ENCODE results near the gene ZNF264.
"Not testable (repeated sequence)": the region's sequence is repeated elsewhere in the genome, so short reads cannot be mapped to it uniquely, and the experiment has no call there.

Gene ZNF264

GRCh38 chr19:57191141-57192076 is at the start of gene ZNF264:
TSS of gene ZNF264 (plus strand) at chr19:57191500. CDS start at chr19:57191914, 414 bp downstream.
- DNase-seq = peak; percentile 89

- DNase-seq = no peak
These were observed 49.6 kb upstream of the ZNF264 start for GRCh38 chr19:57141699-57142098.

DNA sequence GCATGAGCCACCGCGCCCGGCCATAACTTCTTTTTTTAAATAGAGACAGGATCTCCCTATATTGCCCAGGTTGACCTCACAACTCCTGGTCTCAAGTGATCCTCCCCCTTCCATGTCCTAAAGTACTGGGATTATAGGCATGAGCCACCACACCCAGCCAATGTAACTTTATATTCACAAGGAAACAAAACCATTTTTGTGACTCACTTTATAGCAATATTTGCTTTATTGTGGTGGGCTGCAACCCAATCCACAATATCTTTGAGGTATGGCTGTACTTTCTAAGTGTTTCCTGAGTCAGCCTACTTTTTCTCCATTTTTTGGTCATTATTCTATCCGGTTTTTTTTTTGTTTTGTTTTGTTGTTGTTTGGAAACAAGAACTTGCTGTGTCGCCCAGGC is 38.4 kb upstream of the ZNF264 start:
- no peak for DNase-seq

GRCh38 chr19:57161985-57162539 is 29.2 kb upstream of the ZNF264 start:
- DNase-seq = no peak

DNA sequence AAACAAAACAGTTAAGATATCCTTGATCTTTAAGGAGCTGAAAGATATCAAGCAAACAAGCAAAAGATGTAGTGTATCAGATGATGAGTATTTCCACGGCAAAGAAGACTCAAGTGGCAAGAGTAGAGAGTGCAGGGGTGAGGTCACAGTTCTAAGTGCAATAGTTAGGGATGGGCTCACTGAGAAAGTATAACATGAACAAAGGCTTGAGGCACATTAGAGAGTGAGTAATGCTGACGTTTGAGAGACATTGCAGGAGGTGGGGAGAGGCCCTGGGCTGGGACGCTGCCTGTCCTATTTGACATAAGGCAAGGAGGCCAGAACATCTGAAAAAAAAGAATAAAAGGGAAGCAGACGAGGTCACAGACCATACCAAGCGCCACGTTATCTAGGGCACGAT is 25.5 kb upstream of the ZNF264 start:
- DNase-seq = no peak

DNA sequence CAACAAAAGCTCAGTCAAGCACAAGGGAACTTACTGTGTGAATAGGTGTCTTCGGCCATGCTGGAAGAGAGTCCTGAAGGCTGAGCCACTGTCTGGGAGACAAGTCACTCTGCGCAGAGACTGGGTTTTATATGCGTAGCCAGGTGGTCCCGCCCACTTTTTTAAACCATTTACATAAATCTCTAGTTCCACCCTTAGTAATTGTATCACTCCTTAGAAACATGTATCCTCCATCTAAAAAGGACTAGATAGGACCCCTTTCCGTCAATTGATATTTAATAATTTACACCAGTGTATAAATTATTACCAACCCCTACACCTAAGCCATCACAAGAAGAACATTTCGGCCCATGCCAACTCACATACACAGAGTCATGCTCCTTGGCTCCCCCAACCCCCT is 23.9 kb upstream of the ZNF264 start, which contains the start of gene DUXA:
TSS of gene DUXA (minus strand) at position 101 of the 400 bp plus-strand sequence. CDS start at position 59, 42 bp downstream.
- DNase-seq = no peak

GRCh38 chr19:57171551-57172081 is 19.7 kb upstream of the ZNF264 start:
- DNase-seq = peak; percentile 12

DNA sequence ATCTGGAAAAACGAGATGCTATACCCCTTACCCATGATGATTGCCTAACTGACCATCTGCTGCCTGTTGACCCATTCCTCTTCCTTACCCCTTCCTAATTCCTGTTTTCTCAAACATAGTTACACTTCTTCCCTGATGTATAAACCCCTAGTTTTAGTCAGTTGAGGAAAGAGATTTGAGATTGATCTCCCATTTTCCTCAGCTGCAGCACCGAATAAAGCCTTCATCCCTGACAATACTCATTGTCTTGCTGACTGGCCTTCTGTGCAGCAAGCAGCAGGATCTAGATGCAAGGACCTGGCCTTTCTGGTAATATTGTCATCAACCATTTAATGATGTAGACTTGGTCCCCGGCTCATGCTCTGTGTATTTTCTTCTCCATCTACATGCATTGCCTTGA is 999 bp upstream of the ZNF264 start:
- DNase-seq = no peak

DNA sequence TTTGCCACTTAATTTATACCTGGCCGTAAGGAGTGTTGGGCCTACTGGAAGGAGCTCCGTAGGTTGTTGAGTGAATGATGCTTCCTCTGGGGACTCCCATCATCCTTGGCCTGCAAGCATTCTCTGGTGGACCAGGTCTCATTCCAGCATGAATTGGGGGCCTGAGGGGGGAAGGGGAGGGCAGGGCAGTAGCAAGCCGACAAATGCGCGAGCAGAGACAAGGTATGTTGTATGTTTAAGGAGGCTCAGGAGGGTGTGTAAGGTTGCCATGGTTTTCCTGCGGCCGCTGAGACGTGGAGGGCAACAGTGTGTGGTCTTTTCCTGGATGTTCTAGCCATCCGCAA is 749 bp downstream of the ZNF264 start:
- DNase-seq = no peak

- no peak for DNase-seq
These were observed 1.7 kb downstream of the ZNF264 start for GRCh38 chr19:57192993-57193392.

DNA sequence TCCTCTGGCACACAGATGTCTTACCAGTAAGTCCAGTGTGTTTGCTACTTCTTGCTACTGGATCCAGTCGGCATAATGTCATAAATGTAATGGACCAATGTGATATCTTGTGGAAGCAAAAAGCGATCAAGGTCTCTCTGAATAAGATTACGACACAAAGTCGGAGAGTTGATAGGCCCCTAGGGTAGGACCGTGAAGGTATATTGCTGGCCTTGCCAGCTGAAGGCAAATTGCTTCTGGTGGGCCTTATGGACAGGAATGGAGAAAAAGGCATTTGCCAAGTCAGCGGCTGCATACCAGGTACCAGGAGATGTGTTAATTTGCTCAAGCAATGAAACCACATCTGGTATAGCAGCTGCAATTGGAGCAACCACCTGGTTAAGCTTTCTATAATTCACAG is 6.6 kb downstream of the ZNF264 start:
- DNase-seq = not testable (repeated sequence)

DNA sequence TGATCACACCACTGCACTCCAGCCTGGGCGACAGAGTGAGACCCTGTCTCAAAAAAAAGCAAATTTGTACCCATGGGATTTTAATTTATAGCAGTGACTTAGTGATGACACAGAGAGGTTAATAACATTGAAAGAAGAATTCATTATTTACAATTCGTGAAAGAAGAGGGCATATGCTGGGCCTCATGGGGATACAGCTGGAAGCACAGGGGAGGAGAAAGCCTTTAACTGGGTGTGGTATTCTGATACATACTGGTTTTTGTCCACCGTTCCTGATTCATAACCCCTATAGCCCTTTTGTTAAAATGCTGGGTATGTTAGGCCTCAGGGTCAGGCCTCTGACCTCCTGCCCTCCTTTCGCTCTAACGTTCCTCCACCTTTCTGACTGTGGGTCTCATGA is 10.9 kb downstream of the ZNF264 start:
- no peak for DNase-seq

- no peak for DNase-seq
These were observed 19.1 kb downstream of the ZNF264 start for GRCh38 chr19:57210381-57210780.

GRCh38 chr19:57212109-57212508 is 20.8 kb downstream of the ZNF264 start:
- no peak for DNase-seq

- DNase-seq = no peak
These were observed 36.2 kb downstream of the ZNF264 start for GRCh38 chr19:57227502-57227901.

GRCh38 chr19:57231686-57232085 is 40.4 kb downstream of the ZNF264 start:
- DNase-seq = no peak

GRCh38 chr19:57233207-57233606 is 41.9 kb downstream of the ZNF264 start:
- no peak for DNase-seq

DNA sequence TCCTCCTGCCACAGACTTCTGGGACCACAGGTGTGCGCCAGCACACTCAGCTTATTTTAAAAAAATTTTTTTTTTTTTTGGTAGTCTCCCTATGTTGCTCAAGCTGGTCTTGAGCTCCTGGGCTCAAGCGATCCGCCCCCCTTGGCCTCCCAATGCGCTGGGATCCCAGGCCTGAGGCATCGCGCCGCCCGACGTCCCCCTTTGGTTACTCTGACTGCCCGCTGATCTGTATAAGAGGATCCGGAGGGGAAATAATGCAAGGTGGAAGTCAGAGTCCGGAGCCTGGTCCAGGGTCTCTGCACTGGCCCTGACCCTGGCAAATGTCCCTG is 48.6 kb downstream of the ZNF264 start:
- DNase-seq = no peak

DNA sequence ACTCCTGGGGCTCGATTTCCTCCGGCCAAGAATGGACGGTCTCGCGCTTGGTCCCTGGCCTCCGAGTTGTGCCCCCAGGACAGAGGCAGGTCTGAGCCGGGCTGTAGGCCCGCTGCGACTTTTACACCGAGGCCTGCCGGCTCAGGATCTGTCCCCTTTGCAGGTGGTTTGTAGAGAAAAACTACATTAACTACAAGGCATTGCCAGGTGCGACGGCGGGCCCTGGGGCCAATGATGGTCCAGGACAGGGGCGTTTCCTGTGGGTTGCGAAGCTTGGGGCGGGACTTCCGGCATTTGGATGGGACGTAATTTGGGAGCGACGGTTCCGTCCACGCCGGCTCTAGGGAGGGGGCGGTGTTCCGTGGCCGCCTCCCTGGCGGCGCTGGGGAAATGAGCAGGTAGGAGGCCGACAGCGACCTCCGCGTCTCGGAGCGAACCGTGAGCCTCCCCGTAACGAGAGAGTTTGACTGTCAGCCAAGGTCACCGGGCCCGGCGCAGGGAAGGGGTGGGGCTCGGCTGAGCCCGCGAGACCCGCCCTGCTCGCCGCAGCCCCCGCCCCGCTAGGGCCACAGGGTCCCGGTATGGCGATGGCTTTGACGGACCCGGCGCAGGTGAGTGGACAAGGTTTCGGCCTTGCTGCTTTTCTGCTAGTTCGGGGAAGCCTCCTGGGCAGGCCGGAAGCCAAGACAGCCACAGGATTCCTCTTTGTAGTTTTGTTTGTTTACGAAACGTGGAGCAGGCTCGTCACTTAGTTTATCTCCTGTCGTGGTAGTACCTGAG is 49.2 kb downstream of the ZNF264 start, which contains the start of gene ZNF805:
TSS of gene ZNF805 (plus strand) at position 322 of the 780 bp plus-strand sequence. CDS start at position 582, 260 bp downstream.
- DNase-seq = peak; percentile 95

DNA sequence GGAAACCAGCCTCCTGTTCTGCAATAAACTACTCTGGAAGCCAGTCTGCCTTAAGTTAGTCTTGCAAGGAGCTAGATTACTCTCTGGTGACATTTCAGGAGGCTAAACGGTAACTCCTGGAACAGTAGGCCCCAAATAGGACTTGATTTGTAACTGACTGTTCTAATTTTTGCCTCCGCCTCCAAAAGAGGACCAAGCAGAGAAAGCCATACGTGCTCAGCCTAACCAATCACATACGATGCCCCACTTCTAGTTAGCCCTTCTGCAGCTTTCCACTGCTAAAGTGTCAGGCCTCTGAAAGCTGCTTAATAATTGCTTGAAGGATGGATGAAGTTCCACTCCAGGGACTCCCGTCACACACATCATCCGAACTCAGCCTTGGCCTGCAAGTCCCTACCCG is 49.9 kb downstream of the ZNF264 start:
- no peak for DNase-seq

DNA sequence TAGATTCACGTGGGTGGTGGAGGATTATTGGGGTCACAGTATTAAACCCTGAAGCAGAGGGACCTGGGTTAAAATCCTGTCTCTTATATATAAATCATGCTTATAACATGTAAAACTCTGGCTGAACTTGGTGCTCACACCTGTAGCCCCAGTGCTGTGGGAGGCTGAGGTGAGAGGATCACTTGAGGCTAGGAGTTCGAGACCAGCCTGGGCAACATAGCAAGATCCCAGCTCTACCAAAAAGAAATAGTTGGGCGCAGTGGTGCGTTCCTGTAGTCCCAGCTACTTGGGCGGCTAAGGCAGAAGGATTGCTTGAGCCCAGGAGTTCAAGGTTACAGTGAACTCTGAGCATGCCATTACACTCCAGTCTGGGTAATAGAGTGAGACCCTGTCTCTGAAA is 51.5 kb downstream of the ZNF264 start:
- no peak for DNase-seq

DNA sequence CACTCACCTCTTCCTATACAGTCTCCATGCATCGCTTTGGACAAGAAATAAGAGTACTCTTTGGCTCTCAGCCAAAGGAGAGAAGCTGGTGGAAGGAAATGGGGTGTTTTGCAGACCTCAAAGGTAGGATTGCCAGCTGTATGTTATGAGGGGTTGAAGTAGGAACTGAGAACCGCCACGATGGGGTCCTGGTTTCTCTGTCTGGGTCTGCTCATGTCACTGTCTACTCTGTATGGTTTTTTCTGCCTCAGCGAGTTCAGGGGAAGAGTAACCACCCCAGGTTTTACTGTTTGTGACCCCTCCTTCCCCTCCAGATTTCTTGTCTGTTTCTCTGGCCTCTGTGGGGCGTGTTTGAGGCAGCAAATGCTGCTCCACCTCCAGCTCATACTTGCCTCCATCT is 53.2 kb downstream of the ZNF264 start:
- no peak for DNase-seq

GRCh38 chr19:57245066-57245465 is 53.8 kb downstream of the ZNF264 start:
- DNase-seq = no peak

Data from stimulated activated CD4-positive, alpha-beta T cell treated with anti-CD3 and anti-CD28 coated beads, Interleukin-12 subunit alpha, Interleukin-12 subunit beta, amount 100 ng/mL, for 4 hours (primary cell).